GM23338 (cell line): ENCODE measurements around the gene SLC2A9. TPM values are rescaled to one million over a fixed set of nuclear protein-coding genes. Genes with fewer than 3 reads are reported as not detected.

Experiments used
- ATAC-seq: fragments of 200-7000 bp; cut with Tn5 transposase; 3 replicates; pipeline ENCODE4 v1.9.1; 2020
- DNase-seq: peaks from one replicate; pipeline ENCODE4 v3.0.0-alpha.2; 2015; ENCODE audit warnings: low spot score
- H2AFZ ChIP-seq: fragments of 200-600 bp; sonication (generic); 2 replicates; pipeline ENCODE4 v1.8.0; 2016; ENCODE audit warnings: antibody characterized with exemption, mild to moderate bottlenecking, moderate library complexity
- H3F3A ChIP-seq: fragments of 200-600 bp; sonication (generic); replicated peaks from 2 replicates; pipeline ENCODE4 v1.8.0; 2017; ENCODE audit warnings: antibody characterized with exemption, mixed run types, low read depth
- H3K27ac ChIP-seq: fragments of 200-600 bp; sonication (generic); 2 replicates; pipeline ENCODE4 v1.6.1; 2016; ENCODE audit warnings: low read depth
- H3K27me3 ChIP-seq: fragments of 200-600 bp; sonication (generic); 2 replicates; pipeline ENCODE4 v1.8.0; 2016; ENCODE audit warnings: mild to moderate bottlenecking, mixed run types, moderate library complexity; ENCODE audit not compliant: insufficient read depth
- H3K36me3 ChIP-seq: fragments of 200-600 bp; sonication (generic); 2 replicates; pipeline ENCODE4 v1.8.0; 2016; ENCODE audit warnings: mild to moderate bottlenecking; ENCODE audit not compliant: insufficient read depth
- H3K4me1 ChIP-seq: fragments of 200-600 bp; sonication (generic); 2 replicates; pipeline ENCODE4 v1.8.0; 2016; ENCODE audit warnings: mild to moderate bottlenecking, moderate library complexity; ENCODE audit not compliant: insufficient read depth
- H3K4me2 ChIP-seq: fragments of 200-600 bp; sonication (generic); 2 replicates; pipeline ENCODE4 v1.7.1; 2017; ENCODE audit warnings: mixed run types
- H3K4me3 ChIP-seq: fragments of 200-600 bp; sonication (generic); 2 replicates; pipeline ENCODE4 v1.6.1; 2016; ENCODE audit warnings: mixed run types
- H3K79me2 ChIP-seq: fragments of 200-600 bp; sonication (generic); replicated peaks from 2 replicates; pipeline ENCODE4 v1.8.0; 2017; ENCODE audit warnings: mild to moderate bottlenecking; ENCODE audit not compliant: insufficient read depth
- H3K9me2 ChIP-seq: fragments of 200-600 bp; sonication (generic); 2 replicates; pipeline ENCODE4 v1.8.0; 2017; ENCODE audit not compliant: insufficient read depth
- H4K20me1 ChIP-seq: fragments of 200-600 bp; sonication (generic); replicated peaks from 2 replicates; pipeline ENCODE4 v1.8.0; 2017; ENCODE audit warnings: mild to moderate bottlenecking; ENCODE audit not compliant: insufficient read depth
- H3K27ac Mint-ChIP-seq: 2 replicates; pipeline ENCODE4 v1.8.0; 2020; ENCODE audit warnings: inconsistent platforms, mild to moderate bottlenecking, moderate library complexity, mixed read lengths
- H3K27me3 Mint-ChIP-seq: 3 replicates; pipeline ENCODE4 v1.8.0; 2022; ENCODE audit warnings: low read depth, mild to moderate bottlenecking, moderate library complexity, mixed read lengths, inconsistent platforms; ENCODE audit not compliant: insufficient read depth, poor library complexity
- H3K36me3 Mint-ChIP-seq: 3 replicates; pipeline ENCODE4 v1.8.0; 2021; ENCODE audit warnings: low read depth, mild to moderate bottlenecking, inconsistent platforms, moderate library complexity, mixed read lengths
- H3K4me1 Mint-ChIP-seq: 3 replicates; pipeline ENCODE4 v1.8.0; 2020; ENCODE audit warnings: mild to moderate bottlenecking, inconsistent platforms, mixed read lengths
- H3K4me3 Mint-ChIP-seq: 3 replicates; pipeline ENCODE4 v1.8.0; 2021; ENCODE audit warnings: moderate library complexity, mild to moderate bottlenecking, inconsistent platforms, mixed read lengths
- H3K9me3 Mint-ChIP-seq: 3 replicates; pipeline ENCODE4 v1.8.0; 2020; ENCODE audit warnings: moderate library complexity, mild to moderate bottlenecking, inconsistent platforms, mixed read lengths
- CREB1 ChIP-seq: fragments of 250-450 bp; sonication (Bioruptor Pico); IDR thresholded peaks from 2 replicates; pipeline ENCODE4 v1.5.0; 2020; ENCODE audit warnings: low read depth, mild to moderate bottlenecking, moderate library complexity
- EZH2 ChIP-seq: fragments of 200-600 bp; sonication (generic); IDR thresholded peaks from one replicate; pipeline ENCODE4 v1.8.0; 2017; ENCODE audit warnings: antibody characterized with exemption, mild to moderate bottlenecking, low read depth; ENCODE audit not compliant: unreplicated experiment
- EZH2phosphoT487 ChIP-seq: fragments of 200-600 bp; sonication (generic); IDR thresholded peaks from one replicate; pipeline ENCODE4 v1.8.1; 2018; ENCODE audit warnings: antibody characterized with exemption; ENCODE audit not compliant: unreplicated experiment
- JUNB ChIP-seq: IDR thresholded peaks from one replicate; pipeline ENCODE4 v1.6.1; 2016; ENCODE audit warnings: antibody characterized with exemption; ENCODE audit not compliant: unreplicated experiment
- NANOG ChIP-seq: IDR thresholded peaks from 2 replicates; pipeline ENCODE4 v1.6.1; 2016; ENCODE audit warnings: antibody characterized with exemption, borderline replicate concordance
- POLR2AphosphoS5 ChIP-seq: IDR thresholded peaks from 2 replicates; pipeline ENCODE4 v1.6.1; 2016; ENCODE audit warnings: antibody characterized with exemption, low read depth
- STAT1 ChIP-seq: IDR thresholded peaks from one replicate; pipeline ENCODE4 v1.6.1; 2016; ENCODE audit warnings: antibody characterized with exemption; ENCODE audit not compliant: unreplicated experiment
- ZNF114 ChIP-seq: fragments of 250-450 bp; sonication (Bioruptor Pico); IDR thresholded peaks from 2 replicates; pipeline ENCODE4 v1.5.0; 2020; ENCODE audit warnings: mild to moderate bottlenecking, moderate library complexity
- polyA plus RNA-seq: library from polyadenylated mRNA; unstranded; fragments of >200 nt; fragmentation: Nextera tagmentation; extraction: Ambion mirVana; gene quantifications from 2 replicates; pipeline ENCODE4 v1.2.1, GENCODE V29; 2016
- total RNA-seq: library from RNA; depleted of rRNA; stranded (reverse); fragments of >200 nt; shearing (Covaris generic); gene quantifications from 2 replicates; pipeline ENCODE4 v1.2.3, GENCODE V29; 2014
- TF ChIP-seq, protein P1 (sequence below), 2 experiments: fragments of 200-600 bp in 1 of 2; sonication (generic) in 1 of 2; conservative IDR thresholded peaks; 2 replicates each; pipeline versions ENCODE4 v1.5.1 to v1.6.1; 2016 to 2017; ENCODE audit warnings: antibody characterized with exemption in 2 of 2, low read depth in 2 of 2, mild to moderate bottlenecking in 2 of 2, moderate library complexity in 1 of 2

Gene SLC2A9
- total and polyA plus RNA-seq, 2 experiments from 2014 or later = 0.21 to 0.40 TPM

DNA sequence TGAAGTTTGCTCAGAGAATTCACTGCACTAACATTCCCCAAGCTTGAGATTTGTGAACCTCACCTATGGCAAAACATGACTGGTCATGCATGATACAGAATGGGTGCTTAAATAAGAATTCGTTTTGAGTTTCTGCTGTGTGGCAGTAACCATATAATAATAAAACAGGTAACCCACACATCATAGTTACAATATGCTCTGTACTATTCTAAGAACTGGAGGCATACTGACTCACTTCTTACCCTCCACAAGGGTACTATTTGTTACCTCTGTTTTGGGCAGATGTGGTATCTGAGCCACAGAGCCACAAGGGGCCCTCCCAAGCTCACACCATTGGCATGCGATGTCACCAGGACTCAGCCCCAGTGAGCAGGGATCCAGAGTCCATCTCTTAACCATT, 17.6 kb downstream of the SLC2A9 start (continued):
- TF ChIP-seq, protein P1, sequence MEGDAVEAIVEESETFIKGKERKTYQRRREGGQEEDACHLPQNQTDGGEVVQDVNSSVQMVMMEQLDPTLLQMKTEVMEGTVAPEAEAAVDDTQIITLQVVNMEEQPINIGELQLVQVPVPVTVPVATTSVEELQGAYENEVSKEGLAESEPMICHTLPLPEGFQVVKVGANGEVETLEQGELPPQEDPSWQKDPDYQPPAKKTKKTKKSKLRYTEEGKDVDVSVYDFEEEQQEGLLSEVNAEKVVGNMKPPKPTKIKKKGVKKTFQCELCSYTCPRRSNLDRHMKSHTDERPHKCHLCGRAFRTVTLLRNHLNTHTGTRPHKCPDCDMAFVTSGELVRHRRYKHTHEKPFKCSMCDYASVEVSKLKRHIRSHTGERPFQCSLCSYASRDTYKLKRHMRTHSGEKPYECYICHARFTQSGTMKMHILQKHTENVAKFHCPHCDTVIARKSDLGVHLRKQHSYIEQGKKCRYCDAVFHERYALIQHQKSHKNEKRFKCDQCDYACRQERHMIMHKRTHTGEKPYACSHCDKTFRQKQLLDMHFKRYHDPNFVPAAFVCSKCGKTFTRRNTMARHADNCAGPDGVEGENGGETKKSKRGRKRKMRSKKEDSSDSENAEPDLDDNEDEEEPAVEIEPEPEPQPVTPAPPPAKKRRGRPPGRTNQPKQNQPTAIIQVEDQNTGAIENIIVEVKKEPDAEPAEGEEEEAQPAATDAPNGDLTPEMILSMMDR (conservative IDR thresholded peaks at IDR 0.05; ENCODE audit: low read depth in 2 of 2) = no peak
- no peak for TF ChIP-seq CREB1 (CRISPR knock-in tag)
- TF ChIP-seq EZH2 = no peak

DNA sequence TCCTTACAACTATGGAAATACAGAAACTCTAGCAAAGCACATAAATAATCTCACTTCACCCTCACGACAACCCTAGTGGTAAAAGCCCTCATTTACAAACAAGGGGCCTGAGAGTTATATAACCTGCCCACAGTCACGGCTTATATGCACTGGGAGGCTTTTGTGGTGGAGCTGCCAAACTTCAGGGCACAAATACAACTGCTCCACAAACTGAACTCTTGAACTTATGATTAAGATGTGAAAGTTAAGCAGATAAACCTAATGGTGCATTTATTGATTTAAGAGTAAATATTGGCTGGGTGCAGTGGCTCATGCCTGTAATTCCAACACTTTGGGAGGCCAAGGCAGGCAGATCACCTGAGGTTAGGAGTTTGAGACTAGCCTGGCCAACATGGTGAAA, 19.0 kb downstream of the SLC2A9 start:
- no peak overlapping the region for H2AFZ ChIP-seq
- TF ChIP-seq, protein P1 (conservative IDR thresholded peaks at IDR 0.05; ENCODE audit: low read depth in 2 of 2) = no peak; a peak in 1 of 4 replicates
- H3K4me3 ChIP-seq = no peak overlapping the region
- H4K20me1 ChIP-seq = no peaks in the 10 kb centered on the region
- H3K4me2 ChIP-seq = no peak overlapping the region
- H3K4me1 ChIP-seq = no peaks in the 10 kb centered on the region
- no peak overlapping the region for H3K4me3 Mint-ChIP-seq
- no peaks in the 10 kb centered on the region for H3K36me3 Mint-ChIP-seq
- H3K27ac ChIP-seq = no peak overlapping the region
- no peak overlapping the region for H3K27ac Mint-ChIP-seq
- no peaks in the 10 kb centered on the region for H3K79me2 ChIP-seq
- H3K27me3 Mint-ChIP-seq = no peaks in the 10 kb centered on the region
- no peak for DNase-seq
- H3F3A ChIP-seq = no peaks in the 10 kb centered on the region
- no peaks in the 10 kb centered on the region for H3K4me1 Mint-ChIP-seq
- no peaks in the 10 kb centered on the region for H3K27me3 ChIP-seq
- H3K36me3 ChIP-seq = no peaks in the 10 kb centered on the region
- H3K9me3 Mint-ChIP-seq = no peaks in the 10 kb centered on the region
- ATAC-seq = no peak
- H3K9me2 ChIP-seq = peaks cover 8% of the 10 kb centered on the region

DNA sequence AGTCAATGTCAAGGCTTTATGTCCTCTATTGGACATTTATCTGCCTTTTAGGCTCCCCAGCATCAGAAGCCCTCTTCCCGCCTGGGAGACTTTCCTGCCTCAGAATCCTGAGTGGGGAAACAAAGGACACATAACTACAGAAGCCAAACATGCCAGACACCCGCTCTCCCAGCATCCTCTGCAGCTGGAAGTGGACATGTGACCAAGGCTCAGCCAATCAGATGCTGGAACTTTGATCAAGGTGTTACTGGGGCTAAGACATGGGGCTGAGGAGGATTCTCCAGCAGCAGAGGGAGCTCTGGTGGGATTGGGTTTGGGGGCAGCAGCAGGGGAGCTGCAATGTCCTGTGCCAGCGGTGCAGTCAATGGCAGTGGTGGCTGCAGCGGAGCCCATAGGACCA, 19.5 kb downstream of the SLC2A9 start:
- Histone ChIP-seq H3K9me2 (peaks cover 8% of the 10 kb centered on the region), H3K4me2 (no peak overlapping the region), H3F3A (no peaks in the 10 kb centered on the region), H2AFZ (no peak overlapping the region), H3K27me3 (no peaks in the 10 kb centered on the region), H3K4me1 (no peaks in the 10 kb centered on the region), H3K36me3 (no peaks in the 10 kb centered on the region), H4K20me1 (no peaks in the 10 kb centered on the region), H3K27ac (no peak overlapping the region), H3K79me2 (no peaks in the 10 kb centered on the region), H3K4me3 (no peak overlapping the region)
- ATAC-seq = no peak
- H3K27me3 Mint-ChIP-seq = no peaks in the 10 kb centered on the region
- H3K4me1 Mint-ChIP-seq = no peaks in the 10 kb centered on the region
- H3K36me3 Mint-ChIP-seq = no peaks in the 10 kb centered on the region
- H3K27ac Mint-ChIP-seq = no peak overlapping the region
- H3K4me3 Mint-ChIP-seq = no peak overlapping the region
- H3K9me3 Mint-ChIP-seq = no peaks in the 10 kb centered on the region
- DNase-seq = no peak
- TF ChIP-seq, protein P1 (conservative IDR thresholded peaks at IDR 0.05; ENCODE audit: low read depth in 2 of 2) = no peak
- no peak for TF ChIP-seq POLR2AphosphoS5
- TF ChIP-seq JUNB = no peak
- no peak for TF ChIP-seq NANOG
- TF ChIP-seq EZH2phosphoT487 = no peak
- TF ChIP-seq ZNF114 (CRISPR knock-in tag) = no peak
- no peak for TF ChIP-seq STAT1
